Measurements from ENCODE around the gene KDM6B. TPM values are rescaled to one million over a fixed set of nuclear protein-coding genes. Genes with fewer than 3 reads are reported as not detected.

Gene KDM6B
- total RNA-seq, 1 experiment from 2014 or later = 28.9 TPM

DNA sequence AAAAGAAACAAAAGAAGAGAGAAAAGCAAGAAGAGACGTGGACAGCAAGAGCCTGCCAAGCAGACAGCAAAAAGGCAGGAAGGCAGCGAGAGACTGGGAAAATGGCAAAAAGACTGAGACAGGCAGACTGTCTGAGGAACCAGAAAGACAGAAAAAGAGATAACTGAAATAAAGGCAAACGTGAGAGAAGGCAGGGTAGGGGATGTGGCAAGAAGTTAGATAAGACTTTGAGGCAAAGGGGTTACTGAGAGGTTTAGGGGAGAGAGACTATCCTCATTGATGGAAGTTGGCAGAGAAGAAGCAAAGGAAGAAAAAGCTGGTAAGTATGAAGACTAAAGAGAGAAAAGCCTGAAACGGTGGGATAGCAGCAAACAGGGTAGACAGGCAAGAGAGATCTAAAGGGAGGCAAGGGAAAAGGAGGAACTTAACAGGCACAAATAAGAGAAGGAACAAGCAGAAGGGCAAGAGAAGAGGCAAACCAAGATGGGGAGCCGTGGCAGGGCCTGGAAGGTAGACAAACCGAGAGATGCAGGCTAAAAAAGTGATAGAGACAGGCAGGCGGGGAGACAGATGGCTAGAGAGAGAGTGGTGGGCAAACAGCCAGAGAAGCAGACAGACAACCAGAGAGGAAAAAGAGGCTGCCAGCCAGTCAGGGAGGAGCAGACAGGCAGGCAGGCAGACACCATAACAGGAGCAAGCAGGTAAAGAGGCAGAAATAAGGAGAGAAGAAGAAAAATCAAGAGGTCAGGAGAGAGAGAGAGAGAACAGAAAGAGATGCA lies 47.4 kb downstream of the KDM6B start:
- H2BK12ac ChIP-seq (ENCODE audit: insufficient read length, low read depth, low read length) = no peak overlapping the region
- H2BK5ac ChIP-seq (ENCODE audit: insufficient read length, low read length) = no peak overlapping the region
- no peak overlapping the region for H3K9ac ChIP-seq (ENCODE audit: extremely low read depth, insufficient read length, low read length)
- peak; percentile 20 for DNase-seq
- no peaks in the 10 kb centered on the region; the same call in 1 of the 2 replicates for H3K27me3 ChIP-seq (ENCODE audit: insufficient read depth, low read length)
- H3K4me2 ChIP-seq (ENCODE audit: insufficient read depth, insufficient read length, low read length) = no peak overlapping the region
- H3K27me3 Mint-ChIP-seq (ENCODE audit: low read depth) = no peaks in the 10 kb centered on the region; the same call in none of the 2 replicates
- no peak overlapping the region for H3K14ac ChIP-seq (ENCODE audit: insufficient read depth, low read length)
- no peaks in the 10 kb centered on the region for H3K79me1 ChIP-seq (ENCODE audit: insufficient read depth, low read depth, low read length, poor library complexity, severe bottlenecking)
- TF ChIP-seq, protein P1, sequence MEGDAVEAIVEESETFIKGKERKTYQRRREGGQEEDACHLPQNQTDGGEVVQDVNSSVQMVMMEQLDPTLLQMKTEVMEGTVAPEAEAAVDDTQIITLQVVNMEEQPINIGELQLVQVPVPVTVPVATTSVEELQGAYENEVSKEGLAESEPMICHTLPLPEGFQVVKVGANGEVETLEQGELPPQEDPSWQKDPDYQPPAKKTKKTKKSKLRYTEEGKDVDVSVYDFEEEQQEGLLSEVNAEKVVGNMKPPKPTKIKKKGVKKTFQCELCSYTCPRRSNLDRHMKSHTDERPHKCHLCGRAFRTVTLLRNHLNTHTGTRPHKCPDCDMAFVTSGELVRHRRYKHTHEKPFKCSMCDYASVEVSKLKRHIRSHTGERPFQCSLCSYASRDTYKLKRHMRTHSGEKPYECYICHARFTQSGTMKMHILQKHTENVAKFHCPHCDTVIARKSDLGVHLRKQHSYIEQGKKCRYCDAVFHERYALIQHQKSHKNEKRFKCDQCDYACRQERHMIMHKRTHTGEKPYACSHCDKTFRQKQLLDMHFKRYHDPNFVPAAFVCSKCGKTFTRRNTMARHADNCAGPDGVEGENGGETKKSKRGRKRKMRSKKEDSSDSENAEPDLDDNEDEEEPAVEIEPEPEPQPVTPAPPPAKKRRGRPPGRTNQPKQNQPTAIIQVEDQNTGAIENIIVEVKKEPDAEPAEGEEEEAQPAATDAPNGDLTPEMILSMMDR (conservative IDR thresholded peaks at IDR 0.05) = no peak
- no peak overlapping the region for H3K4ac ChIP-seq (ENCODE audit: low read depth, low read length)
- no peak overlapping the region for H2AK5ac ChIP-seq (ENCODE audit: insufficient read length, low read length)
- H3K23ac ChIP-seq (ENCODE audit: insufficient read length, low read depth, low read length) = no peak overlapping the region
- H4K20me1 ChIP-seq (ENCODE audit: control insufficient read depth, insufficient read depth, insufficient read length) = no peaks in the 10 kb centered on the region
- H2BK120ac ChIP-seq (ENCODE audit: low read depth, low read length, poor library complexity, severe bottlenecking) = no peak overlapping the region
- no peak overlapping the region for H3T11ph ChIP-seq (ENCODE audit: low read length)
- H2BK15ac ChIP-seq (ENCODE audit: low read depth, low read length) = no peak overlapping the region
- H3K36me3 Mint-ChIP-seq (ENCODE audit: insufficient read depth in 1 of 3, low read depth in 3 of 3) = peaks cover 0 to 4% (median 0%) of the 10 kb centered on the region in 3 experiments; a peak in 1 of 7 replicates
- peaks cover 0 to 3% of the 10 kb centered on the region in 2 experiments; a peak in 3 of 4 replicates for H3K4me1 Mint-ChIP-seq
- H3K23me2 ChIP-seq (ENCODE audit: insufficient read length, low read depth, low read length, poor library complexity, severe bottlenecking) = peaks cover 11% of the 10 kb centered on the region
- no CpG with 5 or more reads among the region's 7 CpGs for WGBS (ENCODE audit: extremely low coverage, insufficient read length, low lambda C conversion rate)
- H3K79me2 ChIP-seq (ENCODE audit: insufficient read depth, low read length) = no peaks in the 10 kb centered on the region
- no peak overlapping the region for H3K27ac ChIP-seq (ENCODE audit: insufficient read length, low read depth, low read length)
- H3K4me3 Mint-ChIP-seq = no peak overlapping the region
- H2AFZ ChIP-seq (ENCODE audit: low read length) = no peak overlapping the region
- no peaks in the 10 kb centered on the region for H3K9me3 Mint-ChIP-seq
- no peaks in the 10 kb centered on the region for H3K4me1 ChIP-seq (ENCODE audit: insufficient read depth, low read length)
- no peak overlapping the region for H3K18ac ChIP-seq (ENCODE audit: insufficient read length, low read depth, low read length)
- no peak overlapping the region for H2BK20ac ChIP-seq (ENCODE audit: low read depth, low read length, poor library complexity, severe bottlenecking)
- no peak overlapping the region for H4K8ac ChIP-seq (replicated peaks; ENCODE audit: insufficient read length, low read depth, low read length)
- H4K5ac ChIP-seq (ENCODE audit: insufficient read length, low read depth, low read length) = no peak overlapping the region
- H3K27ac Mint-ChIP-seq = no peak overlapping the region
- no peak overlapping the region for H3K56ac ChIP-seq (ENCODE audit: insufficient read length, low read depth, low read length)
- no peak overlapping the region for H4K91ac ChIP-seq (ENCODE audit: insufficient read length, low read depth, low read length)
- no peaks in the 10 kb centered on the region for H3K9me3 ChIP-seq (ENCODE audit: control insufficient read depth, low read depth, low read length)

Measured in H9 (cell line).